ENCODE measurements around the gene ERBB4. TPM values are rescaled to one million over a fixed set of nuclear protein-coding genes. Genes with fewer than 3 reads are reported as not detected.

ERBB4 gene
- total and polyA plus RNA-seq, 7 donors = under 0.01 to 0.33 (median 0.08) TPM; not detected in 1

- TF ChIP-seq POLR2AphosphoS5 (IDR thresholded peaks at IDR 0.05) (no peak), EP300 (IDR thresholded peaks at IDR 0.05) (no peak), POLR2A (IDR thresholded peaks at IDR 0.05) (no peak), CTCF (IDR thresholded peaks at IDR 0.05) (no peak)
- Histone ChIP-seq H3K27me3 (no peaks in the 10 kb centered on the region), H3K36me3 (no peaks in the 10 kb centered on the region), H3K4me3 (no peak overlapping the region), H3K4me1 (no peaks in the 10 kb centered on the region), H3K9me3 (no peaks in the 10 kb centered on the region), H3K27ac (no peak overlapping the region)
- DNase-seq = no peak
- 44 to 65% methylated on average over 2 of the region's 2 CpGs for WGBS, 2 donors
- intact Hi-C loops (cut with DNase I) = loop anchor here (10.0 kb wide), 1 partner anchor 402 kb away; no protein-coding TSS in a partner anchor
Measured at GRCh38 chr2:212142631-212143030, 396.0 kb downstream of the ERBB4 start.

- WGBS, 2 donors = 76 to 81% methylated on average over 1 of the region's 1 CpG
- Histone ChIP-seq H3K9me3 (no peaks in the 10 kb centered on the region), H3K27me3 (no peaks in the 10 kb centered on the region), H3K4me3 (no peak overlapping the region), H3K36me3 (no peaks in the 10 kb centered on the region), H3K4me1 (no peaks in the 10 kb centered on the region), H3K27ac (no peak overlapping the region)
- no peak for DNase-seq
- TF ChIP-seq EP300 (IDR thresholded peaks at IDR 0.05) (no peak), POLR2AphosphoS5 (IDR thresholded peaks at IDR 0.05) (no peak), CTCF (IDR thresholded peaks at IDR 0.05) (no peak), POLR2A (IDR thresholded peaks at IDR 0.05) (no peak)
- intact Hi-C loops (cut with DNase I) = loop anchor here (10.0 kb wide), 1 partner anchor 403 kb away; no protein-coding TSS in a partner anchor
Measured at GRCh38 chr2:212141499-212141898, 397.1 kb downstream of the ERBB4 start.

- Histone ChIP-seq H3K4me1 (no peaks in the 10 kb centered on the region), H3K9me3 (no peaks in the 10 kb centered on the region), H3K36me3 (no peaks in the 10 kb centered on the region), H3K27me3 (no peaks in the 10 kb centered on the region), H3K4me3 (no peak overlapping the region), H3K27ac (no peak overlapping the region)
- no peak for DNase-seq
- no peak for TF ChIP-seq EP300 (IDR thresholded peaks at IDR 0.05)
- TF ChIP-seq CTCF (IDR thresholded peaks at IDR 0.05) = no peak
- 20 to 43% methylated on average over 2 of the region's 2 CpGs for WGBS, 2 donors
- intact Hi-C loops (cut with DNase I) = no loop called here
Measured at GRCh38 chr2:212136216-212136795, 402.3 kb downstream of the ERBB4 start.

- Histone ChIP-seq H3K9me3 (no peaks in the 10 kb centered on the region), H3K4me3 (no peak overlapping the region), H3K27me3 (no peaks in the 10 kb centered on the region), H3K4me1 (no peaks in the 10 kb centered on the region), H3K36me3 (no peaks in the 10 kb centered on the region), H3K27ac (no peak overlapping the region)
- intact Hi-C loops (cut with DNase I) = no loop called here
- DNase-seq = no peak
- no peak for TF ChIP-seq EP300 (IDR thresholded peaks at IDR 0.05)
- no peak for TF ChIP-seq POLR2A (IDR thresholded peaks at IDR 0.05)
- 24 to 54% methylated on average over 2 of the region's 2 CpGs for WGBS, 2 donors
Measured at GRCh38 chr2:212135739-212136138, 402.9 kb downstream of the ERBB4 start.

GRCh38 chr2:212133337-212133736 is 405.3 kb downstream of the ERBB4 start:
- Histone ChIP-seq H3K9me3 (no peaks in the 10 kb centered on the region), H3K27me3 (no peaks in the 10 kb centered on the region), H3K36me3 (no peaks in the 10 kb centered on the region), H3K27ac (no peak overlapping the region), H3K4me1 (no peaks in the 10 kb centered on the region), H3K4me3 (no peak overlapping the region)
- TF ChIP-seq EP300 (IDR thresholded peaks at IDR 0.05) = no peak
- TF ChIP-seq POLR2A (IDR thresholded peaks at IDR 0.05) = no peak
- no peak for TF ChIP-seq CTCF (IDR thresholded peaks at IDR 0.05)
- TF ChIP-seq POLR2AphosphoS5 (IDR thresholded peaks at IDR 0.05) = no peak
- intact Hi-C loops (cut with DNase I) = no loop called here
- no peak for DNase-seq
- 41 to 74% methylated on average over 2 of the region's 2 CpGs for WGBS, 2 donors
